NK-92 (cell line): ENCODE results near the gene NUTM2D.
"Not testable (repeated sequence)": the region's sequence is repeated elsewhere in the genome, so short reads cannot be mapped to it uniquely, and the experiment has no call there.

Experiments used
- DNase-seq: peaks from one replicate; lab custom pipeline; 2025; ENCODE audit not compliant: unreplicated experiment; lab: John Stamatoyannopoulos, UW

The NUTM2D gene

GRCh38 chr10:87374091-87374490, 16.5 kb downstream of the NUTM2D start:
- DNase-seq: not testable (repeated sequence)

- DNase-seq: not testable (repeated sequence)
Measured at GRCh38 chr10:87379115-87379514, 21.6 kb downstream of the NUTM2D start.

- not testable (repeated sequence) for DNase-seq
Measured at GRCh38 chr10:87383149-87383857, 25.8 kb downstream of the NUTM2D start.

- DNase-seq: not testable (repeated sequence)
Measured at GRCh38 chr10:87384283-87384682, 26.7 kb downstream of the NUTM2D start.

GRCh38 chr10:87385762-87386360, 28.3 kb downstream of the NUTM2D start:
- DNase-seq: not testable (repeated sequence)

- DNase-seq: not testable (repeated sequence)
Measured at GRCh38 chr10:87391360-87391759, 33.8 kb downstream of the NUTM2D start.

- not testable (repeated sequence) for DNase-seq
Measured at GRCh38 chr10:87396206-87396605, 38.7 kb downstream of the NUTM2D start.

- DNase-seq: not testable (repeated sequence)
Measured at GRCh38 chr10:87398436-87398835, 40.9 kb downstream of the NUTM2D start.

- not testable (repeated sequence) for DNase-seq
Measured at GRCh38 chr10:87407516-87408467, 50.2 kb downstream of the NUTM2D start.

GRCh38 chr10:87413921-87414320, 56.4 kb downstream of the NUTM2D start:
- not testable (repeated sequence) for DNase-seq
